Cardiac fibroblast (primary cell): ENCODE measurements around the gene TEF.

ENCODE experiments used
- DNase-seq, 2 donors: peaks; one replicate each; pipeline versions ENCODE4 v3.0.0 to v3.0.0-alpha.2; 2010; ENCODE audit warnings: low read depth in 2 of 2
- H3K4me3 ChIP-seq, 2 donors: replicated peaks in 1 of 2; 1 replicate in 1 of 2; 2 replicates in 1 of 2; pipeline ENCODE4 v1.5.1; 2011; ENCODE audit warnings: low read depth in 2 of 2, low read length in 2 of 2, mild to moderate bottlenecking in 2 of 2, moderate library complexity in 1 of 2
- TF ChIP-seq, protein P1 (sequence below): IDR thresholded peaks from one replicate; pipeline ENCODE4 v1.5.1; 2011; ENCODE audit warnings: low read depth, mild to moderate bottlenecking, low read length, inconsistent platforms

The TEF gene

DNA sequence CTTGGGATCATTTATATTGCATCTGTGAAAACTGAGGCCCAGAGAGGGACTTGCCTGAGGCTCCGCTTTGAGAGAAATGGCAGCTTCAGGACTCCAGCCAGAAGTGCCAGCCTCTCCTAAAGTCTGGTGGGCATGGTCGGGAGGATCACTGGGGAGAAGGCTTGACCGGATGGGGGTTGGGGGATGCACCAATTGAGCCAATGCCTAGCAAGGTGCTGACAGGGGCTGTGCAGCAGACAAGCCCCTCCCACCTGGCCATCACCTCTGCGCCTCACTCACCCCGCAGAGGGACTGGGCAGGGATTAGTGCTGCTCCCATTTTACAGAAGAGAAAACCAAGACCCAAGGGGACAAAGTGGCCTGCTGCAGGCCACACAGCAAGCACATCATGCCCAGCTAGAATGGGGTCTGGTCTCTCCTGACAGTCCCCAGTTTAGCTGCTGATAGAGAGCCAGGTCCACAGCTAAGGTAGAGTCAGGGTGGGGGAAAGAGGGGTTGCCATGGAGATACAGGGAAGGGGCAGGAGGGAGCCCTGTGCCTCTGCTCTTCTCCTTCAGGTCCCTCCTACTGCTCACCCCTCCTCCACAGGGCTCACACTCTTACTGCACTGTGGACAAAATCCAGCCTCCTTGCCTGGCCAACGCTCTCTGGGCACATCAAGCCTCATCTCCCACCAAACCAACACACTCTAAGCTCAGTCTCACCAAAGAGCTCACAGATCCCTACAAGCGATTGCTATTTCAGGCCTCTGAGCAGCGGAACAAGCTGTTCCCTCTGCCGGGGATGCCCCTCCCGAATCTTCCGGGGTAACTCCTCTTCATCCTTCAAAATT is 29.5 kb downstream of the TEF start:
- H3K4me3 ChIP-seq: no peak overlapping the region
- TF ChIP-seq, protein P1, sequence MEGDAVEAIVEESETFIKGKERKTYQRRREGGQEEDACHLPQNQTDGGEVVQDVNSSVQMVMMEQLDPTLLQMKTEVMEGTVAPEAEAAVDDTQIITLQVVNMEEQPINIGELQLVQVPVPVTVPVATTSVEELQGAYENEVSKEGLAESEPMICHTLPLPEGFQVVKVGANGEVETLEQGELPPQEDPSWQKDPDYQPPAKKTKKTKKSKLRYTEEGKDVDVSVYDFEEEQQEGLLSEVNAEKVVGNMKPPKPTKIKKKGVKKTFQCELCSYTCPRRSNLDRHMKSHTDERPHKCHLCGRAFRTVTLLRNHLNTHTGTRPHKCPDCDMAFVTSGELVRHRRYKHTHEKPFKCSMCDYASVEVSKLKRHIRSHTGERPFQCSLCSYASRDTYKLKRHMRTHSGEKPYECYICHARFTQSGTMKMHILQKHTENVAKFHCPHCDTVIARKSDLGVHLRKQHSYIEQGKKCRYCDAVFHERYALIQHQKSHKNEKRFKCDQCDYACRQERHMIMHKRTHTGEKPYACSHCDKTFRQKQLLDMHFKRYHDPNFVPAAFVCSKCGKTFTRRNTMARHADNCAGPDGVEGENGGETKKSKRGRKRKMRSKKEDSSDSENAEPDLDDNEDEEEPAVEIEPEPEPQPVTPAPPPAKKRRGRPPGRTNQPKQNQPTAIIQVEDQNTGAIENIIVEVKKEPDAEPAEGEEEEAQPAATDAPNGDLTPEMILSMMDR: no peak
- no peak for DNase-seq

DNA sequence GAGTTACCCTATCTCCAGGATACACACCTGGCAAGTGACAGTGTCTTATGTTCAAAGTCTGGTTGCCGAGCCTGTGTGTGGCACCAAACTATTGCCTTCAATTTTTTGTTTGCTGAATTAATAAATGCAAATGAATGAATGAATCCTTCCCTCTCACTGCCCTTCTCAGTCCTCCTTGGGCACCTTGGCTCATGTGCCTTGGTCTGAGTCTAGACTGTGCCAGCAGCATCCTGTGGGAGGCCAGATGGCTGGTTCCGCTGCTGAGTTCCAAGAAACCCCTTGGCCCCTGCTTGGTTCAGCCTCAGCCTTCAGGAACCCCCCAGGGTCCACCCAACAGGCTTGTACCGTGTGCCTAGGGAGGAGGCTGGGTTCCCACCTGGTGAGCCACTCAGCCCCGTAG is 33.8 kb downstream of the TEF start:
- TF ChIP-seq, protein P1: no peak
- no peak overlapping the region for H3K4me3 ChIP-seq
- no peak for DNase-seq

DNA sequence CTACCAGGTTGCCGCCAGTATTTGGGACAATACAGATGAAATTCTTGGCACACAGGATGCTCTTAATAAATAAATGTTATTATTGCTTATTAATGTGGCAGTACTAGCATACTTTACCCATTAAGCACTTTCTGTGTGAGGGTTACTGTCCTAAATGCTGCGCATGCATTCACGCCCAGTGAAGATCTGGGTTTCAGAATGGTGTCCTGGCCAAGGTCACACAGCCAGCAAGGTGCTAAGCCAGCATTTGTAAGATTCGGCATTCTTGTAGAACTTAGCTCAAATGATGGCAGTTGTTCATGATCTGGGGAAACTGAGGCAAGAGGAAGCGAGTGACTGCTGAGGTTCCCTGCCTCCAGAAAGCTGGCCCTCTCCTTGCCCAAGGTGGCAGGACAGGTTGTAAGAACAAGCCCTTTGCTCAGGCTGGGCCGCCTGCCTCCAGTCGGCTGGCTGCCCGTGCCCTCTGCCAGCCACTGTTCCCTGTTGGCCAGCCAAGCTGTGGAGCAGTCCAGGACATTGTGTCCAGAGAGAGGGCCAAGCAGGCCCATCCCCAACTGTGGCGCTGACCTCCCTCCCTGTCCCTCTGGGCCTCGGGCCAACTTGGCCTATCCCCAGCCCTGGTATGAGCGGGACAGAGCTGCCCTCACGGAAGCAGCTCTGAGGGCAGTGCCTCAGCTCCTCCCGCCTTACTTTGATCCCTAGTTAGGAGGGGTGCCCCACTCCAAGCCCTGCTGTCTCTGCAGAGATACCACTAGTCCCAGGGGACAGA is 36.1 kb downstream of the TEF start:
- TF ChIP-seq, protein P1: no peak
- H3K4me3 ChIP-seq: no peak overlapping the region
- DNase-seq: peak; percentile 19 to 64

DNA sequence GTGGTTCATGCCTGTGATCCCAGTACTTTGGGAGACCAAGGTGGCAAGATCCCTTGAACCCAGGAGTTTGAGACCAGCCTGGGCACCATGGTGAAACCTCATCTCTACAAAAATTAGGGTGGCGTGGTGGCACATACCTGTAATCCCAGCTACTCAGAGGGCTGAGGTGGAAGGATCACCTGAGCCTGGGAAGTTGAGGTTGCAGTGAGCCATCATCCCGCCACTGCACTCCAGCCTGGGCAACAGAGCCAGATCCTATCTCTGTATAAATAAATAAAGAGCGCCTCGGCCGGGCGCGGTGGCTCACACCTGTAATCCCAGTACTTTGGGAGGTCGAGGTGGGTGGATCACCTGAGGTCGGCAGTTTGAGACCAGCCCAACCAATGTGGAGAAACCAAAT is 37.0 kb downstream of the TEF start:
- TF ChIP-seq, protein P1: no peak
- no peak for DNase-seq
- no peak overlapping the region for H3K4me3 ChIP-seq

DNA sequence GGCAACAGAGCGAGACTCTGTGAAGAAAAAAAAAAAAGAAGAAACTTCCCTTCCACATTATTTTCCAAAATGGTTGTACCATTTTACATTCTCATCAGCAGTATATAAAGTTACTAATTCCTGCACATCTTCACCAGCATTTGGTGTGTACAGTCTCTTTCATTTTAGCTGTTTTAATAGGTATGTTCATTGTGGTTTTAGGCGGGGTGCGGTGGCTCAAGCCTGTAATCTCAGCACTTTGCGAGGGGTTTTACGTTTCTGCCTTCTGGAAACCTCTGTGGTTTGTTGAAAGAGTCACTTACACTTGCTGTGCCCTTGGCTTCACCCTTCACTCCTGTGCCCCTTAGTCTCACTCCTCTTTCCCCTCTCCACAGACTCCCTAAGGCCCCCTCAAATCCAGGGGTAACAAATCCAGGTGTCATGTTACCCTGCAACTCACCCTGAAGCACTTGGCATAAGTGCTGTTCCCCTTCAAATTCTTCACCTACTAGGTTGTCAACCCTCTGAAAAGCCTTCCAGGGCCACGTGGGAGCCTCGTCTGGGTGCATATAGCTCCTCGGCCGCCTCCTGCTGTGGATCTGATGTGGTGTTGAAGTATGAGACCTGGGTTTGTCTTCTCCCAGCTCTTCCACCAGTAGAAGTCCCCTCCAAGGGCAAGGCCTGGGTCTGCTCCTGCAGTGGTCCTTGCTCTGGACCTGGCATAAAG is 44.1 kb downstream of the TEF start:
- no peak overlapping the region for H3K4me3 ChIP-seq
- TF ChIP-seq, protein P1: no peak
- no peak for DNase-seq

DNA sequence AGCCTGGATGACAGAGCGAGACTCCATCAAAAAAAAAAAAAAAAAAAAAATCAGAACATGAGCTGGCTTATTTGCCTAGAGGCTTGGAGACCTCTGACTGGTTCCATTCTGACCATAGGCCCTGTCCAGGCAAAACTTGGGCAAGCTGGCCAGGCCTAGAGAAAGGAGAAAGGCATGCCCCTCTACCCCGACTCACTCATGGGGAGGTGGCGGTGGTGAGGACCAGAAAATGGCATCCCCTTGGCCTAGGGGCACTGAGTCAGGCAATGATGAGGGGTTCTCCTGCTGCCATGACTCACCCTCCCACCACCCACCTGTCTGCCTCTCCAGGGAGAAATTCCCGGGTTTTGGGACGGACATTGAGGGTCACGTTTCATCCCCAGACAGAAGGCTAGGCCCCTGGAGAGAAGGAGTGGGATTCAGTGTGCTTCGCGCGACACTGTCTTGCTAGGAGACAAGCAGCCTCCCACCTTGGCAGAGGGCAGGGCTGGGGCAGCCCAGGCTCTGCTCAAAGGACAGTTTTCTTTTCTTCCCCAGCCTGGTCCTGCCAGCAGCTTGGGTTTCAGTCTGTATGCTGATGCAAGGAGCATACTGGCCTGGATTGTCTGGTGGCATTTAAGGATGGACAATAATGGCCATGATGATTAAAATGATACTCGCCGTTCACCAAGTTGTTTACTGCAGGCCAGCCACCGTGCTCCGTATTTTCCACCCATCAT is 47.6 kb downstream of the TEF start:
- TF ChIP-seq, protein P1: no peak
- DNase-seq: no peak
- no peak overlapping the region for H3K4me3 ChIP-seq
